ENCODE results near the gene ZNF362.

Gene ZNF362

GRCh38 chr1:33254491-33254890 is 1.8 kb upstream of the ZNF362 start:
- ATAC-seq (replicated peaks) (no peak), DNase-seq (no peak)
- Mint-ChIP-seq H3K9me3 (peaks cover 3 to 4% of the 10 kb centered on the region in 2 donors), H3K36me3 (peaks cover 0 to 3% of the 10 kb centered on the region in 2 donors), H3K27ac (no peak overlapping the region), H3K27me3 (peaks cover 17 to 18% of the 10 kb centered on the region in 2 donors), H3K4me3 (no peak overlapping the region), H3K4me1 (peaks cover 18 to 28% of the 10 kb centered on the region in 2 donors)

GRCh38 chr1:33255347-33256220 is 708 bp upstream of the ZNF362 start:
- Mint-ChIP-seq H3K4me3 (peak overlapping the region; percentile 77), H3K36me3 (peaks cover 5% of the 10 kb centered on the region in 2 donors), H3K27ac (peak overlapping the region; percentile 82), H3K27me3 (peaks cover 10 to 11% of the 10 kb centered on the region in 2 donors), H3K9me3 (peaks cover 2 to 4% of the 10 kb centered on the region in 2 donors), H3K4me1 (peaks cover 24 to 39% of the 10 kb centered on the region in 2 donors)
- ATAC-seq (replicated peaks) (peak; percentile 77 to 78), DNase-seq (peak; percentile 56)

GRCh38 chr1:33256221-33256470 is 146 bp upstream of the ZNF362 start:
- Mint-ChIP-seq H3K27me3 (peaks cover 6 to 8% of the 10 kb centered on the region in 2 donors), H3K27ac (peak overlapping the region; percentile 37), H3K9me3 (peaks cover 2 to 4% of the 10 kb centered on the region in 2 donors), H3K4me3 (peak overlapping the region; percentile 68 to 77), H3K36me3 (peaks cover 5% of the 10 kb centered on the region in 2 donors), H3K4me1 (peaks cover 24 to 43% of the 10 kb centered on the region in 2 donors)
- DNase-seq = no peak
- no peak for ATAC-seq (replicated peaks)

- DNase-seq (no peak), ATAC-seq (replicated peaks) (no peak)
- Mint-ChIP-seq H3K36me3 (peaks cover 5 to 7% of the 10 kb centered on the region in 2 donors), H3K4me3 (peak overlapping the region; percentile 96 to 99), H3K9me3 (no peaks in the 10 kb centered on the region), H3K27ac (peak overlapping the region; percentile 98), H3K27me3 (no peaks in the 10 kb centered on the region), H3K4me1 (peaks cover 27 to 54% of the 10 kb centered on the region in 2 donors)
Observed at GRCh38 chr1:33257207-33257771, 997 bp downstream of the ZNF362 start.

- no peaks in the 10 kb centered on the region for H3K9me3 Mint-ChIP-seq
- peaks cover 5 to 9% of the 10 kb centered on the region in 2 donors for H3K36me3 Mint-ChIP-seq
- DNase-seq (peak; percentile 13), ATAC-seq (replicated peaks) (peak in 1 of 2 donors; percentile 19)
- H3K27ac Mint-ChIP-seq = peak overlapping the region; percentile 86
- H3K4me1 Mint-ChIP-seq = peaks cover 29 to 60% of the 10 kb centered on the region in 2 donors
- peak overlapping the region; percentile 96 to 99 for H3K4me3 Mint-ChIP-seq
- no peaks in the 10 kb centered on the region for H3K27me3 Mint-ChIP-seq
Observed at GRCh38 chr1:33257772-33258712, 1.8 kb downstream of the ZNF362 start.

- DNase-seq (no peak), ATAC-seq (replicated peaks) (no peak)
- Mint-ChIP-seq H3K4me1 (peaks cover 30 to 66% of the 10 kb centered on the region in 2 donors), H3K4me3 (peak overlapping the region in 1 of 2 donors; percentile 99), H3K27me3 (no peaks in the 10 kb centered on the region), H3K27ac (peak overlapping the region; percentile 51), H3K36me3 (peaks cover 5 to 9% of the 10 kb centered on the region in 2 donors), H3K9me3 (no peaks in the 10 kb centered on the region)
Observed at GRCh38 chr1:33258788-33259274, 2.5 kb downstream of the ZNF362 start.

- H3K4me1 Mint-ChIP-seq = peaks cover 30 to 65% of the 10 kb centered on the region in 2 donors
- H3K4me3 Mint-ChIP-seq = no peak overlapping the region
- H3K9me3 Mint-ChIP-seq = no peaks in the 10 kb centered on the region
- no peaks in the 10 kb centered on the region for H3K27me3 Mint-ChIP-seq
- peak overlapping the region; percentile 32 for H3K27ac Mint-ChIP-seq
- DNase-seq (no peak), ATAC-seq (replicated peaks) (no peak)
- peaks cover 5 to 9% of the 10 kb centered on the region in 2 donors for H3K36me3 Mint-ChIP-seq
Observed at GRCh38 chr1:33259879-33260278, 3.6 kb downstream of the ZNF362 start.

GRCh38 chr1:33260439-33260838 is 4.1 kb downstream of the ZNF362 start:
- ATAC-seq (replicated peaks) (no peak), DNase-seq (no peak)
- Mint-ChIP-seq H3K9me3 (no peaks in the 10 kb centered on the region), H3K27ac (no peak overlapping the region), H3K36me3 (peaks cover 5 to 9% of the 10 kb centered on the region in 2 donors), H3K27me3 (no peaks in the 10 kb centered on the region), H3K4me1 (peaks cover 30 to 60% of the 10 kb centered on the region in 2 donors), H3K4me3 (no peak overlapping the region)

GRCh38 chr1:33261344-33261743 is 5.1 kb downstream of the ZNF362 start:
- no peak overlapping the region for H3K4me3 Mint-ChIP-seq
- peaks cover 30 to 58% of the 10 kb centered on the region in 2 donors for H3K4me1 Mint-ChIP-seq
- no peaks in the 10 kb centered on the region for H3K9me3 Mint-ChIP-seq
- DNase-seq (no peak), ATAC-seq (replicated peaks) (no peak)
- H3K36me3 Mint-ChIP-seq = peaks cover 5 to 9% of the 10 kb centered on the region in 2 donors
- H3K27me3 Mint-ChIP-seq = no peaks in the 10 kb centered on the region
- no peak overlapping the region for H3K27ac Mint-ChIP-seq

- Mint-ChIP-seq H3K36me3 (peaks cover 5 to 13% of the 10 kb centered on the region in 2 donors), H3K4me1 (peaks cover 23 to 57% of the 10 kb centered on the region in 2 donors), H3K9me3 (no peaks in the 10 kb centered on the region), H3K27ac (no peak overlapping the region), H3K27me3 (no peaks in the 10 kb centered on the region), H3K4me3 (no peak overlapping the region)
- no peak for DNase-seq
- ATAC-seq (replicated peaks) = no peak
Observed at GRCh38 chr1:33263890-33264504, 7.7 kb downstream of the ZNF362 start.

GRCh38 chr1:33265780-33266605 is 9.7 kb downstream of the ZNF362 start:
- ATAC-seq (replicated peaks) = no peak
- no peaks in the 10 kb centered on the region for H3K9me3 Mint-ChIP-seq
- peaks cover 3 to 17% of the 10 kb centered on the region in 2 donors for H3K36me3 Mint-ChIP-seq
- no peak overlapping the region for H3K27ac Mint-ChIP-seq
- no peak for DNase-seq
- peaks cover 14 to 43% of the 10 kb centered on the region in 2 donors for H3K4me1 Mint-ChIP-seq
- H3K4me3 Mint-ChIP-seq = no peak overlapping the region
- H3K27me3 Mint-ChIP-seq = no peaks in the 10 kb centered on the region

GRCh38 chr1:33266766-33267165 is 10.5 kb downstream of the ZNF362 start:
- H3K27ac Mint-ChIP-seq = no peak overlapping the region
- H3K36me3 Mint-ChIP-seq = peaks cover 10 to 17% of the 10 kb centered on the region in 2 donors
- DNase-seq (no peak), ATAC-seq (replicated peaks) (no peak)
- no peak overlapping the region for H3K4me3 Mint-ChIP-seq
- H3K9me3 Mint-ChIP-seq = no peaks in the 10 kb centered on the region
- H3K4me1 Mint-ChIP-seq = peaks cover 21 to 43% of the 10 kb centered on the region in 2 donors
- H3K27me3 Mint-ChIP-seq = no peaks in the 10 kb centered on the region
